GM23338 (cell line): ENCODE measurements around the gene SLC1A4. TPM values are rescaled to one million over a fixed set of nuclear protein-coding genes. Genes with fewer than 3 reads are reported as not detected.

Experiments
- ATAC-seq: fragments of 200-7000 bp; cut with Tn5 transposase; 3 replicates; pipeline ENCODE4 v1.9.1; 2020
- DNase-seq: peaks from one replicate; pipeline ENCODE4 v3.0.0-alpha.2; 2015; ENCODE audit warnings: low spot score
- H2AFZ ChIP-seq: fragments of 200-600 bp; sonication (generic); 2 replicates; pipeline ENCODE4 v1.8.0; 2016; ENCODE audit warnings: antibody characterized with exemption, mild to moderate bottlenecking, moderate library complexity
- H3F3A ChIP-seq: fragments of 200-600 bp; sonication (generic); replicated peaks from 2 replicates; pipeline ENCODE4 v1.8.0; 2017; ENCODE audit warnings: antibody characterized with exemption, mixed run types, low read depth
- H3K27ac ChIP-seq: fragments of 200-600 bp; sonication (generic); 2 replicates; pipeline ENCODE4 v1.6.1; 2016; ENCODE audit warnings: low read depth
- H3K27me3 ChIP-seq: fragments of 200-600 bp; sonication (generic); 2 replicates; pipeline ENCODE4 v1.8.0; 2016; ENCODE audit warnings: mild to moderate bottlenecking, mixed run types, moderate library complexity; ENCODE audit not compliant: insufficient read depth
- H3K36me3 ChIP-seq: fragments of 200-600 bp; sonication (generic); 2 replicates; pipeline ENCODE4 v1.8.0; 2016; ENCODE audit warnings: mild to moderate bottlenecking; ENCODE audit not compliant: insufficient read depth
- H3K4me1 ChIP-seq: fragments of 200-600 bp; sonication (generic); 2 replicates; pipeline ENCODE4 v1.8.0; 2016; ENCODE audit warnings: mild to moderate bottlenecking, moderate library complexity; ENCODE audit not compliant: insufficient read depth
- H3K4me2 ChIP-seq: fragments of 200-600 bp; sonication (generic); 2 replicates; pipeline ENCODE4 v1.7.1; 2017; ENCODE audit warnings: mixed run types
- H3K4me3 ChIP-seq: fragments of 200-600 bp; sonication (generic); 2 replicates; pipeline ENCODE4 v1.6.1; 2016; ENCODE audit warnings: mixed run types
- H3K79me2 ChIP-seq: fragments of 200-600 bp; sonication (generic); replicated peaks from 2 replicates; pipeline ENCODE4 v1.8.0; 2017; ENCODE audit warnings: mild to moderate bottlenecking; ENCODE audit not compliant: insufficient read depth
- H3K9me2 ChIP-seq: fragments of 200-600 bp; sonication (generic); 2 replicates; pipeline ENCODE4 v1.8.0; 2017; ENCODE audit not compliant: insufficient read depth
- H4K20me1 ChIP-seq: fragments of 200-600 bp; sonication (generic); replicated peaks from 2 replicates; pipeline ENCODE4 v1.8.0; 2017; ENCODE audit warnings: mild to moderate bottlenecking; ENCODE audit not compliant: insufficient read depth
- H3K27ac Mint-ChIP-seq: 2 replicates; pipeline ENCODE4 v1.8.0; 2020; ENCODE audit warnings: inconsistent platforms, mild to moderate bottlenecking, moderate library complexity, mixed read lengths
- H3K27me3 Mint-ChIP-seq: 3 replicates; pipeline ENCODE4 v1.8.0; 2022; ENCODE audit warnings: low read depth, mild to moderate bottlenecking, moderate library complexity, mixed read lengths, inconsistent platforms; ENCODE audit not compliant: insufficient read depth, poor library complexity
- H3K36me3 Mint-ChIP-seq: 3 replicates; pipeline ENCODE4 v1.8.0; 2021; ENCODE audit warnings: low read depth, mild to moderate bottlenecking, inconsistent platforms, moderate library complexity, mixed read lengths
- H3K4me1 Mint-ChIP-seq: 3 replicates; pipeline ENCODE4 v1.8.0; 2020; ENCODE audit warnings: mild to moderate bottlenecking, inconsistent platforms, mixed read lengths
- H3K4me3 Mint-ChIP-seq: 3 replicates; pipeline ENCODE4 v1.8.0; 2021; ENCODE audit warnings: moderate library complexity, mild to moderate bottlenecking, inconsistent platforms, mixed read lengths
- H3K9me3 Mint-ChIP-seq: 3 replicates; pipeline ENCODE4 v1.8.0; 2020; ENCODE audit warnings: moderate library complexity, mild to moderate bottlenecking, inconsistent platforms, mixed read lengths
- EZH2phosphoT487 ChIP-seq: fragments of 200-600 bp; sonication (generic); IDR thresholded peaks from one replicate; pipeline ENCODE4 v1.8.1; 2018; ENCODE audit warnings: antibody characterized with exemption; ENCODE audit not compliant: unreplicated experiment
- JUNB ChIP-seq: IDR thresholded peaks from one replicate; pipeline ENCODE4 v1.6.1; 2016; ENCODE audit warnings: antibody characterized with exemption; ENCODE audit not compliant: unreplicated experiment
- NANOG ChIP-seq: IDR thresholded peaks from 2 replicates; pipeline ENCODE4 v1.6.1; 2016; ENCODE audit warnings: antibody characterized with exemption, borderline replicate concordance
- ZNF114 ChIP-seq: fragments of 250-450 bp; sonication (Bioruptor Pico); IDR thresholded peaks from 2 replicates; pipeline ENCODE4 v1.5.0; 2020; ENCODE audit warnings: mild to moderate bottlenecking, moderate library complexity
- polyA plus RNA-seq: library from polyadenylated mRNA; unstranded; fragments of >200 nt; fragmentation: Nextera tagmentation; extraction: Ambion mirVana; gene quantifications from 2 replicates; pipeline ENCODE4 v1.2.1, GENCODE V29; 2016
- total RNA-seq: library from RNA; depleted of rRNA; stranded (reverse); fragments of >200 nt; shearing (Covaris generic); gene quantifications from 2 replicates; pipeline ENCODE4 v1.2.3, GENCODE V29; 2014
- TF ChIP-seq, protein P1 (sequence below): IDR thresholded peaks from one replicate; pipeline ENCODE4 v1.6.1; 2018; ENCODE audit warnings: antibody characterized with exemption; ENCODE audit not compliant: unreplicated experiment
- TF ChIP-seq, protein P2 (sequence below), 2 experiments: fragments of 200-600 bp in 1 of 2; sonication (generic) in 1 of 2; conservative IDR thresholded peaks; 2 replicates each; pipeline versions ENCODE4 v1.5.1 to v1.6.1; 2016 to 2017; ENCODE audit warnings: antibody characterized with exemption in 2 of 2, low read depth in 2 of 2, mild to moderate bottlenecking in 2 of 2, moderate library complexity in 1 of 2

Gene SLC1A4
- total and polyA plus RNA-seq, 2 experiments from 2014 or later = 1.3 to 2.7 TPM

DNA sequence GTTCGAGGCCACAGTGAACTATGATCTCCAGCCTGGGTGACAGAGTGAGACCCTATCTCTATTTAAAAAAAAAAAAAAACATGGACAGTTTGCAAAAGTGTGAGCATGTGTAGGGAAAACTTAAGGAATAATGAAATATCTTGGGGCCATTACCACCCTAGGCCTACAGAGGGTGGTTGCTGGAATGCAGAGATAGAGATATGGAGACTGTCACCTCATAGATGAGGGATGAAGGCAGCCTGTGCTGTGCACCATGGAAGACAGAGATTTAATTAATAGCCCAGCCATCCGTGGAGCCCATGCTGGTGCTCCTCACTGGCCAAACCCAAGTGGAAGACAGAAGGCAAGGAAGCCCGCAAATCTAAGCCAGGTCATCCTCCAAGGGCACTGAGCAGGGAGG, 50.4 kb downstream of the SLC1A4 start:
- Histone ChIP-seq H3K4me2 (no peak overlapping the region), H3K4me3 (no peak overlapping the region), H3K79me2 (no peaks in the 10 kb centered on the region), H3F3A (no peaks in the 10 kb centered on the region), H2AFZ (no peak overlapping the region), H3K9me2 (no peaks in the 10 kb centered on the region), H3K27ac (no peak overlapping the region), H3K4me1 (0 out of 2 replicates have a peak, but pooled peaks cover 6% of the 10 kb centered on the region), H3K36me3 (peaks cover 13% of the 10 kb centered on the region), H4K20me1 (peaks cover 6% of the 10 kb centered on the region; the same call in 1 of the 2 replicates), H3K27me3 (no peaks in the 10 kb centered on the region)
- Mint-ChIP-seq H3K4me3 (no peak overlapping the region), H3K4me1 (peaks cover 17% of the 10 kb centered on the region), H3K36me3 (peaks cover 46% of the 10 kb centered on the region), H3K27ac (no peak overlapping the region), H3K27me3 (no peaks in the 10 kb centered on the region), H3K9me3 (peaks cover 9% of the 10 kb centered on the region)
- TF ChIP-seq, protein P1, sequence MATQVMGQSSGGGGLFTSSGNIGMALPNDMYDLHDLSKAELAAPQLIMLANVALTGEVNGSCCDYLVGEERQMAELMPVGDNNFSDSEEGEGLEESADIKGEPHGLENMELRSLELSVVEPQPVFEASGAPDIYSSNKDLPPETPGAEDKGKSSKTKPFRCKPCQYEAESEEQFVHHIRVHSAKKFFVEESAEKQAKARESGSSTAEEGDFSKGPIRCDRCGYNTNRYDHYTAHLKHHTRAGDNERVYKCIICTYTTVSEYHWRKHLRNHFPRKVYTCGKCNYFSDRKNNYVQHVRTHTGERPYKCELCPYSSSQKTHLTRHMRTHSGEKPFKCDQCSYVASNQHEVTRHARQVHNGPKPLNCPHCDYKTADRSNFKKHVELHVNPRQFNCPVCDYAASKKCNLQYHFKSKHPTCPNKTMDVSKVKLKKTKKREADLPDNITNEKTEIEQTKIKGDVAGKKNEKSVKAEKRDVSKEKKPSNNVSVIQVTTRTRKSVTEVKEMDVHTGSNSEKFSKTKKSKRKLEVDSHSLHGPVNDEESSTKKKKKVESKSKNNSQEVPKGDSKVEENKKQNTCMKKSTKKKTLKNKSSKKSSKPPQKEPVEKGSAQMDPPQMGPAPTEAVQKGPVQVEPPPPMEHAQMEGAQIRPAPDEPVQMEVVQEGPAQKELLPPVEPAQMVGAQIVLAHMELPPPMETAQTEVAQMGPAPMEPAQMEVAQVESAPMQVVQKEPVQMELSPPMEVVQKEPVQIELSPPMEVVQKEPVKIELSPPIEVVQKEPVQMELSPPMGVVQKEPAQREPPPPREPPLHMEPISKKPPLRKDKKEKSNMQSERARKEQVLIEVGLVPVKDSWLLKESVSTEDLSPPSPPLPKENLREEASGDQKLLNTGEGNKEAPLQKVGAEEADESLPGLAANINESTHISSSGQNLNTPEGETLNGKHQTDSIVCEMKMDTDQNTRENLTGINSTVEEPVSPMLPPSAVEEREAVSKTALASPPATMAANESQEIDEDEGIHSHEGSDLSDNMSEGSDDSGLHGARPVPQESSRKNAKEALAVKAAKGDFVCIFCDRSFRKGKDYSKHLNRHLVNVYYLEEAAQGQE = no peak
- no peak for TF ChIP-seq ZNF114 (CRISPR knock-in tag)
- no peak for TF ChIP-seq EZH2phosphoT487
- TF ChIP-seq NANOG = no peak
- TF ChIP-seq JUNB = no peak
- DNase-seq (no peak), ATAC-seq (no peak)

DNA sequence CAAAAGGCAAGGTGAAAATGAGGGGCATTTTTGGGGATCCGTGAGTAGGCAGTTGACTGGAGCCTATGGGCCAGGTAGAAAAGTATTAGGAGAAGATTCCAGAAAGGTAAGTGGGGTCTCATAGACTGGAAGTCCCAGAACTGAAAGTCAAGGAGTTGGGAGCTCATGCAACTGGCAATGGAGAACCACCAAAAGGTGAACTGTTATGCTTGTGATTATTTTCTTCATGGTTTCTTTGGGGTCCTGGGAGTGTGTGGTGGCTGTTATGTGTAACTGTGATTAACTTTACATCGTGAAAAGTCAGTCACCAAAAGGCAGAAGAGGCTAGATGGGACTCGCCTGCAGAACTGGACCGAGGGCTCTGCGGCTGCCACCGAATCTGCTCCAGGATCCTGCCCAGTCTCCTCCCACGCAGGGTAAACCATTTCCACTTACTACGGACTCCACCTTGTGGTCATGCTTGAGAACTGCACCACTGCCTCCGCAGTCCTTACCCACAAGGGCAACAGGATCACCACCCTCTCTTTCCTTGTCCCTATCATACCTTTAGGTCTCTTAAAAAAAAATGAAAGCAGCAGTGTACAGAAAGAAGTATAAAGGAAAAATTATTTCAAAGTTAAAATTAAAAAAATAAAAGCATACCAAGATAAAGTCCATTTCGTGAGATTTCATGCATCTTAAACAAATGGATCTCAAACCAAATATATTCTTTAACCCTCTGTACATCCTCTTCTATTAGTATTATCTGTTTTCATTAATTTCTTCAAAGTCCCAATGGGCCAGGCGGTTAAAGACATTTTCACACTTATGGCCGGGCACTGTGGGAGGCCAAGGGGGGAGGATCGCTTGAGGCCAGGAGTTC, 51.4 kb downstream of the SLC1A4 start:
- Mint-ChIP-seq H3K27me3 (no peaks in the 10 kb centered on the region), H3K4me1 (peaks cover 13% of the 10 kb centered on the region), H3K4me3 (no peak overlapping the region), H3K9me3 (peaks cover 10% of the 10 kb centered on the region), H3K27ac (no peak overlapping the region), H3K36me3 (peaks cover 56% of the 10 kb centered on the region)
- Histone ChIP-seq H2AFZ (no peak overlapping the region), H3K4me1 (no peaks in the 10 kb centered on the region), H3K9me2 (no peaks in the 10 kb centered on the region), H3K4me2 (no peak overlapping the region), H3K36me3 (peaks cover 13% of the 10 kb centered on the region), H3K4me3 (no peak overlapping the region), H3K79me2 (no peaks in the 10 kb centered on the region), H4K20me1 (peaks cover 1% of the 10 kb centered on the region; the same call in 1 of the 2 replicates), H3K27ac (0 out of 2 replicates have a peak overlapping the region, but pooled peaks have one; percentile 55), H3F3A (no peaks in the 10 kb centered on the region), H3K27me3 (no peaks in the 10 kb centered on the region)
- ATAC-seq (peak; percentile 96), DNase-seq (peak; percentile 86)
- TF ChIP-seq, protein P2, sequence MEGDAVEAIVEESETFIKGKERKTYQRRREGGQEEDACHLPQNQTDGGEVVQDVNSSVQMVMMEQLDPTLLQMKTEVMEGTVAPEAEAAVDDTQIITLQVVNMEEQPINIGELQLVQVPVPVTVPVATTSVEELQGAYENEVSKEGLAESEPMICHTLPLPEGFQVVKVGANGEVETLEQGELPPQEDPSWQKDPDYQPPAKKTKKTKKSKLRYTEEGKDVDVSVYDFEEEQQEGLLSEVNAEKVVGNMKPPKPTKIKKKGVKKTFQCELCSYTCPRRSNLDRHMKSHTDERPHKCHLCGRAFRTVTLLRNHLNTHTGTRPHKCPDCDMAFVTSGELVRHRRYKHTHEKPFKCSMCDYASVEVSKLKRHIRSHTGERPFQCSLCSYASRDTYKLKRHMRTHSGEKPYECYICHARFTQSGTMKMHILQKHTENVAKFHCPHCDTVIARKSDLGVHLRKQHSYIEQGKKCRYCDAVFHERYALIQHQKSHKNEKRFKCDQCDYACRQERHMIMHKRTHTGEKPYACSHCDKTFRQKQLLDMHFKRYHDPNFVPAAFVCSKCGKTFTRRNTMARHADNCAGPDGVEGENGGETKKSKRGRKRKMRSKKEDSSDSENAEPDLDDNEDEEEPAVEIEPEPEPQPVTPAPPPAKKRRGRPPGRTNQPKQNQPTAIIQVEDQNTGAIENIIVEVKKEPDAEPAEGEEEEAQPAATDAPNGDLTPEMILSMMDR (conservative IDR thresholded peaks at IDR 0.05; ENCODE audit: low read depth in 2 of 2) = peak; percentile 84 to 95
- TF ChIP-seq, protein P1 = no peak
